Right atrium auricular region (tissue), 2 donors: ENCODE results near the gene ARHGAP21. TPM values are rescaled to one million over a fixed set of nuclear protein-coding genes. Genes with fewer than 3 reads are reported as not detected.

Experiments used
- DNase-seq: peaks from one replicate; pipeline ENCODE4 v3.0.0-alpha.2; 2019; ENCODE audit warnings: low spot score
- H3K27ac ChIP-seq, 2 donors: fragments of 200-600 bp; sonication (generic); 1 replicate in 1 of 2; 2 replicates in 1 of 2; pipeline ENCODE4 v1.5.1; 2016 to 2019
- H3K27me3 ChIP-seq, 2 donors: fragments of 200-600 bp; sonication (generic); one replicate each; pipeline versions ENCODE4 v1.5.1 to v1.6.0; 2017 to 2019
- H3K36me3 ChIP-seq: fragments of 200-600 bp; sonication (generic); one replicate; pipeline ENCODE4 v1.5.1; 2016
- H3K4me1 ChIP-seq, 2 donors: fragments of 200-600 bp; sonication (generic); one replicate each; pipeline versions ENCODE4 v1.5.1 to v1.6.0; 2017 to 2019
- H3K4me3 ChIP-seq, 2 donors: fragments of 200-600 bp; sonication (generic); 1 replicate in 1 of 2; 2 replicates in 1 of 2; pipeline ENCODE4 v1.5.1; 2017 to 2019; ENCODE audit warnings: mild to moderate bottlenecking in 1 of 2, moderate library complexity in 1 of 2
- H3K9me3 ChIP-seq, 2 donors: fragments of 200-600 bp; sonication (generic); one replicate each; pipeline ENCODE4 v1.5.1; 2019
- CTCF ChIP-seq, 2 donors: fragments of 200-600 bp; sonication (generic); IDR thresholded peaks; one replicate each; pipeline ENCODE4 v1.5.1; 2019; ENCODE audit warnings: antibody characterized with exemption in 2 of 2
- total RNA-seq, 2 donors: library from RNA; depleted of rRNA; stranded (reverse); fragments of >200 nt; gene quantifications; one replicate each; pipeline ENCODE4 v1.1.0, GENCODE V29; 2016

Gene ARHGAP21
- total RNA-seq, 2 donors from 2014 or later, result 45.0 to 46.3 TPM

GRCh38 chr10:24579906-24580305 is 143.8 kb downstream of the ARHGAP21 start:
- Histone ChIP-seq H3K4me3 (no peak overlapping the region), H3K4me1 (no peaks in the 10 kb centered on the region), H3K9me3 (no peaks in the 10 kb centered on the region), H3K27ac (no peak overlapping the region), H3K36me3 (peaks cover 11% of the 10 kb centered on the region), H3K27me3 (no peaks in the 10 kb centered on the region)
- no peak for TF ChIP-seq CTCF (IDR thresholded peaks at IDR 0.05)
- no peak for DNase-seq

GRCh38 chr10:24579448-24579847 is 144.2 kb downstream of the ARHGAP21 start:
- Histone ChIP-seq H3K27ac (no peak overlapping the region), H3K36me3 (peaks cover 6% of the 10 kb centered on the region), H3K27me3 (no peaks in the 10 kb centered on the region), H3K9me3 (no peaks in the 10 kb centered on the region), H3K4me1 (no peaks in the 10 kb centered on the region), H3K4me3 (no peak overlapping the region)
- no peak for DNase-seq
- no peak for TF ChIP-seq CTCF (IDR thresholded peaks at IDR 0.05)

GRCh38 chr10:24575481-24576002 is 148.1 kb downstream of the ARHGAP21 start:
- H3K4me1 ChIP-seq, result no peaks in the 10 kb centered on the region
- H3K27me3 ChIP-seq, result no peaks in the 10 kb centered on the region
- H3K36me3 ChIP-seq, result no peaks in the 10 kb centered on the region
- H3K9me3 ChIP-seq, result no peaks in the 10 kb centered on the region
- no peak overlapping the region for H3K4me3 ChIP-seq
- no peak for TF ChIP-seq CTCF (IDR thresholded peaks at IDR 0.05)
- H3K27ac ChIP-seq, result no peak overlapping the region
- DNase-seq, result no peak

GRCh38 chr10:24574578-24575155 is 149.0 kb downstream of the ARHGAP21 start:
- no peak for DNase-seq
- H3K9me3 ChIP-seq, result no peaks in the 10 kb centered on the region
- no peak overlapping the region for H3K27ac ChIP-seq
- no peaks in the 10 kb centered on the region for H3K36me3 ChIP-seq
- H3K27me3 ChIP-seq, result no peaks in the 10 kb centered on the region
- H3K4me3 ChIP-seq, result no peak overlapping the region
- no peaks in the 10 kb centered on the region for H3K4me1 ChIP-seq
- no peak for TF ChIP-seq CTCF (IDR thresholded peaks at IDR 0.05)

- H3K9me3 ChIP-seq, result no peaks in the 10 kb centered on the region
- TF ChIP-seq CTCF (IDR thresholded peaks at IDR 0.05), result no peak
- no peak overlapping the region for H3K27ac ChIP-seq
- no peaks in the 10 kb centered on the region for H3K4me1 ChIP-seq
- H3K36me3 ChIP-seq, result no peaks in the 10 kb centered on the region
- DNase-seq, result no peak
- no peak overlapping the region for H3K4me3 ChIP-seq
- H3K27me3 ChIP-seq, result no peaks in the 10 kb centered on the region
These were observed 149.5 kb downstream of the ARHGAP21 start for GRCh38 chr10:24574161-24574560.
